ENCODE results near the gene NAV3. TPM values are rescaled to one million over a fixed set of nuclear protein-coding genes. Genes with fewer than 3 reads are reported as not detected.

The NAV3 gene, protein sequence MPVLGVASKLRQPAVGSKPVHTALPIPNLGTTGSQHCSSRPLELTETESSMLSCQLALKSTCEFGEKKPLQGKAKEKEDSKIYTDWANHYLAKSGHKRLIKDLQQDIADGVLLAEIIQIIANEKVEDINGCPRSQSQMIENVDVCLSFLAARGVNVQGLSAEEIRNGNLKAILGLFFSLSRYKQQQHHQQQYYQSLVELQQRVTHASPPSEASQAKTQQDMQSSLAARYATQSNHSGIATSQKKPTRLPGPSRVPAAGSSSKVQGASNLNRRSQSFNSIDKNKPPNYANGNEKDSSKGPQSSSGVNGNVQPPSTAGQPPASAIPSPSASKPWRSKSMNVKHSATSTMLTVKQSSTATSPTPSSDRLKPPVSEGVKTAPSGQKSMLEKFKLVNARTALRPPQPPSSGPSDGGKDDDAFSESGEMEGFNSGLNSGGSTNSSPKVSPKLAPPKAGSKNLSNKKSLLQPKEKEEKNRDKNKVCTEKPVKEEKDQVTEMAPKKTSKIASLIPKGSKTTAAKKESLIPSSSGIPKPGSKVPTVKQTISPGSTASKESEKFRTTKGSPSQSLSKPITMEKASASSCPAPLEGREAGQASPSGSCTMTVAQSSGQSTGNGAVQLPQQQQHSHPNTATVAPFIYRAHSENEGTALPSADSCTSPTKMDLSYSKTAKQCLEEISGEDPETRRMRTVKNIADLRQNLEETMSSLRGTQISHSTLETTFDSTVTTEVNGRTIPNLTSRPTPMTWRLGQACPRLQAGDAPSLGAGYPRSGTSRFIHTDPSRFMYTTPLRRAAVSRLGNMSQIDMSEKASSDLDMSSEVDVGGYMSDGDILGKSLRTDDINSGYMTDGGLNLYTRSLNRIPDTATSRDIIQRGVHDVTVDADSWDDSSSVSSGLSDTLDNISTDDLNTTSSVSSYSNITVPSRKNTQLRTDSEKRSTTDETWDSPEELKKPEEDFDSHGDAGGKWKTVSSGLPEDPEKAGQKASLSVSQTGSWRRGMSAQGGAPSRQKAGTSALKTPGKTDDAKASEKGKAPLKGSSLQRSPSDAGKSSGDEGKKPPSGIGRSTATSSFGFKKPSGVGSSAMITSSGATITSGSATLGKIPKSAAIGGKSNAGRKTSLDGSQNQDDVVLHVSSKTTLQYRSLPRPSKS (N-terminal part only)
- 10 to 100 TPM; 23.0 to 35.4 TPM for total RNA-seq

DNA sequence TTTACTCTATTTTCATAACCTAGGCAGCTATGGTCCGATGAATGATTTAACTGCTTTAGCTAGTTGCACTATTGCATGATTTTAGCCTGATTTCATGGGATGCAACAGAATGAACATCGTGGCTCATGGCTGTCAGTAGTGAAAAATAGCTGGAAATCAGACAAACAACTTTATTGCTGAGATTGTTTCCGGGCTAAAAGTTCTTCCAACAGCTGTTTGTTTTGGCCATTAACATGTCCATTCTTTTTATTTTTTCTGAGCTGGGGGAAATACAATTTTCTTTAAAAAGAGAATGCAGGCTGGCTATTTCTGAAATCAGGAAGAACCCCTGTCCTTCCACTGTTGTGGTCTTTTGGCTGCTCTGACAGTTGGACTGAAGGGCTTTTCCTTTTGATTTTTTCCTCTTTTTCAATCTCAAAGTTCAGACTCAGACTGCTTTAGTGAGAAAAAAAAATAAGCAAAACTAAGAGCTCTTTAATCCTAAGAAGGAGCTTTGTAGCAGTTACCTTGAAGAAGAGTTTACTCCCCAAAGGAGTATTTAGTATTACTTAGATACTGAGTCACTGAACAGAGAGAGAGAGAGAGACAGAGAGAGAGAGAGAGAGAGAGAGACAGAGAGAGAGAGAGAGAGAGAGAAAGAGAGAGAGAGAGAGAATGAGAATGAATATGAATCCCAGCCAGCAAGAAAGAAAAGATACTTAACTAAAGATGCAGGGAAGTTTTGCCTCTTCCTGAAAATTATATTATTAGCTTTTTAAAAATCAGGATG is at the start of gene NAV3:
Gene NAV3, plus strand, starts transcription at position 312 of the 769 bp plus-strand sequence. CDS start 568 bp downstream, outside the sequence.

All from melanocyte of skin (primary cell).